Stomach smooth muscle (tissue), 2 donors: ENCODE data around the gene KNSTRN.

ENCODE experiments used
- H3K27ac ChIP-seq: one replicate; pipeline ENCODE4 v1.7.0; 2013; ENCODE audit warnings: mild to moderate bottlenecking, low read length, inconsistent platforms
- H3K27me3 ChIP-seq, 2 donors: one replicate each; pipeline ENCODE4 v1.7.0; 2013; ENCODE audit warnings: low read length in 2 of 2; ENCODE audit not compliant: insufficient read depth in 2 of 2, control insufficient read depth in 1 of 2
- H3K36me3 ChIP-seq, 2 donors: one replicate each; pipeline ENCODE4 v1.7.0; 2013; ENCODE audit warnings: low read length in 2 of 2; ENCODE audit not compliant: control insufficient read depth in 2 of 2, insufficient read depth in 2 of 2
- H3K4me1 ChIP-seq: one replicate; pipeline ENCODE4 v1.7.0; 2013; ENCODE audit warnings: low read length; ENCODE audit not compliant: control insufficient read depth, insufficient read depth
- H3K4me3 ChIP-seq, 2 donors: one replicate each; pipeline ENCODE4 v1.7.0; 2013; ENCODE audit warnings: low read length in 2 of 2
- H3K9ac ChIP-seq, 2 donors: one replicate each; pipeline ENCODE4 v1.7.0; 2013; ENCODE audit warnings: low read length in 2 of 2, mild to moderate bottlenecking in 1 of 2
- H3K9me3 ChIP-seq, 2 donors: one replicate each; pipeline ENCODE4 v1.7.0; 2013; ENCODE audit warnings: low read length in 2 of 2; ENCODE audit not compliant: control insufficient read depth in 2 of 2
- donor health status: healthy.
- donor health status: Pancreatic carcinoma.

The KNSTRN gene

DNA sequence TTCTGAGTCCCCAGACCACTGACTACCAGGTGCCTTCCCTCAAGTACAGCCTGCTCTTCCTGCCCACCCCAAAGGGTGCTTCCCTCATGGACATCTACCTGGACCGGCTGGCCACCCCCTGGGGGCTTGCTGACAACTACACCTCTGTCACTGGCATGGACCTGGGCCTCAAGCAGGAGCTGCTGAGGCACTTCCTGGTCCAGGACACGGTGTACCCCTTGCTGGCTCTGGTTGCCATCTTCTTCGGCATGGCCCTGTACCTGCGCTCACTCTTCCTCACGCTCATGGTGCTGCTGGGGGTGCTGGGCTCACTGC is 15.2 kb upstream of the KNSTRN start:
- Histone ChIP-seq H3K9me3 (no peaks in the 10 kb centered on the region), H3K4me1 (peaks cover 23% of the 10 kb centered on the region), H3K27me3 (no peaks in the 10 kb centered on the region), H3K36me3 (no peaks in the 10 kb centered on the region), H3K4me3 (peak overlapping the region; percentile 36 to 66), H3K27ac (peak overlapping the region; percentile 91), H3K9ac (peak overlapping the region; percentile 15 to 42)

DNA sequence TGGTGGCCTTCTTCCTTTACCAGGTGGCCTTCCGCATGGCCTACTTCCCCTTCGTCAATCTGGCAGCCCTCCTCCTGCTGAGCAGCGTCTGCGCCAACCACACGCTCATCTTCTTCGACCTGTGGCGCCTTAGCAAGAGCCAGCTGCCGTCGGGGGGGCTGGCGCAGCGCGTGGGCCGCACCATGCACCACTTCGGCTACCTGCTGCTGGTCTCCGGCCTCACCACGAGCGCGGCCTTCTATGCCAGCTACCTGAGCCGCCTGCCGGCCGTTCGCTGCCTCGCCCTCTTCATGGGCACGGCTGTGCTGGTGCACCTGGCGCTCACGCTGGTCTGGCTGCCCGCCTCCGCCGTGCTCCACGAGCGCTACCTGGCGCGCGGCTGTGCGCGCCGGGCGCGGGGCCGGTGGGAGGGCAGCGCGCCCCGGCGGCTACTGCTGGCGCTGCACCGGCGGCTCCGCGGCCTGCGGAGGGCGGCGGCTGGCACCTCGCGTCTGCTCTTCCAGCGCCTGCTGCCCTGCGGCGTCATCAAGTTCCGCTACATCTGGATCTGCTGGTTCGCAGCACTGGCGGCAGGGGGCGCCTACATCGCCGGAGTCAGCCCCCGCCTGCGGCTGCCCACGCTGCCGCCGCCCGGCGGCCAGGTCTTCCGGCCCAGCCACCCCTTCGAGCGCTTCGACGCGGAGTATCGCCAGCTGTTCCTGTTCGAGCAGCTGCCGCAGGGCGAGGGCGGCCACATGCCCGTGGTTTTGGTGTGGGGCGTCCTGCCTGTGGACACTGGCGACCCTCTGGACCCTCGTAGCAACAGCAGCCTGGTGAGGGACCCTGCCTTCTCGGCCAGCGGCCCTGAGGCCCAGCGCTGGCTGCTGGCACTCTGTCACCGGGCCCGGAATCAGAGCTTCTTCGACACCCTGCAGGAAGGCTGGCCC is 14.6 kb upstream of the KNSTRN start:
- Histone ChIP-seq H3K9ac (peak overlapping the region; percentile 22 to 42), H3K36me3 (no peaks in the 10 kb centered on the region), H3K27me3 (no peaks in the 10 kb centered on the region), H3K9me3 (no peaks in the 10 kb centered on the region), H3K4me3 (peak overlapping the region; percentile 36 to 66), H3K27ac (peak overlapping the region; percentile 91), H3K4me1 (peaks cover 23% of the 10 kb centered on the region)

DNA sequence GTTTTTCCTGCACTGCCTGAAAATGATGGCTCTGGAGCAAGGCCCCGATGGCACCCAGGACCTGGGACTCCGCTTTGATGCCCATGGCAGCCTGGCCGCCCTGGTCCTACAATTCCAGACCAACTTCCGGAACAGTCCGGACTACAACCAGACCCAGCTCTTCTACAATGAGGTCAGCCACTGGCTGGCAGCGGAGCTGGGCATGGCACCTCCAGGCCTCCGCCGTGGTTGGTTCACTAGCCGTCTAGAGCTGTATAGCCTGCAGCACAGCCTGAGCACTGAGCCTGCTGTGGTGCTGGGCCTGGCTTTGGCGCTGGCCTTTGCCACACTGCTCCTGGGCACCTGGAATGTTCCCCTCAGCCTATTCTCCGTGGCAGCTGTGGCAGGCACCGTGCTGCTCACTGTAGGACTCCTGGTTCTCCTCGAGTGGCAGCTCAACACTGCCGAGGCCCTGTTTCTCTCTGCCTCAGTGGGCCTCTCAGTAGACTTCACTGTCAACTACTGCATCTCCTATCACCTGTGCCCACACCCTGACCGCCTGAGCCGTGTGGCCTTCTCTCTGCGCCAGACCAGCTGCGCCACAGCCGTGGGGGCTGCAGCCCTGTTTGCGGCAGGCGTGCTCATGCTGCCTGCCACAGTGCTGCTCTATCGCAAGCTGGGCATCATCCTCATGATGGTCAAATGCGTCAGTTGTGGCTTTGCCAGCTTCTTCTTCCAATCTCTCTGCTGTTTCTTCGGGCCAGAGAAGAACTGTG is 13.6 kb upstream of the KNSTRN start:
- Histone ChIP-seq H3K9me3 (no peaks in the 10 kb centered on the region), H3K4me3 (no peak overlapping the region), H3K9ac (peak overlapping the region in 1 of 2 donors; percentile 22), H3K36me3 (no peaks in the 10 kb centered on the region), H3K27me3 (no peaks in the 10 kb centered on the region), H3K27ac (no peak overlapping the region), H3K4me1 (peaks cover 23% of the 10 kb centered on the region)

GRCh38 chr15:40369474-40369869 is 13.0 kb upstream of the KNSTRN start:
- Histone ChIP-seq H3K4me3 (no peak overlapping the region), H3K4me1 (peaks cover 23% of the 10 kb centered on the region), H3K27ac (no peak overlapping the region), H3K36me3 (no peaks in the 10 kb centered on the region), H3K27me3 (no peaks in the 10 kb centered on the region), H3K9me3 (no peaks in the 10 kb centered on the region), H3K9ac (no peak overlapping the region)

DNA sequence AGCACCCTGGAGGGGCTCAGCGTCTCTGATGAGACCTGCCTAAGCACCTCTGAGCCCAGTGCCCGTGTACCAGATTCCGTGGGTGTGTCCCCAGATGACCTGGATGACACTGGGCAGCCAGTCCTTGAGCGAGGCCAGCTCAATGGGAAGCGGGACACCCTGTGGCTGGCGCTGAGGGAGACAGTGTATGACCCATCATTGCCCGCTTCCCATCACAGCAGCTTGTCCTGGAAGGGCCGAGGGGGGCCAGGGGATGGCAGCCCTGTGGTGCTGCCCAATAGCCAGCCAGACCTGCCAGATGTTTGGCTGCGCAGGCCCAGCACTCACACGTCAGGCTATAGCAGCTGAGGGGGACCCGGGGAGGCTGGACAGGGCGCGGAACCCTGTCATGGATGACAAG is 12.6 kb upstream of the KNSTRN start:
- H3K36me3 ChIP-seq = no peaks in the 10 kb centered on the region
- H3K4me3 ChIP-seq = no peak overlapping the region
- no peaks in the 10 kb centered on the region for H3K9me3 ChIP-seq
- no peak overlapping the region for H3K9ac ChIP-seq
- H3K4me1 ChIP-seq = peaks cover 23% of the 10 kb centered on the region
- H3K27ac ChIP-seq = no peak overlapping the region
- H3K27me3 ChIP-seq = no peaks in the 10 kb centered on the region

- Histone ChIP-seq H3K27ac (no peak overlapping the region), H3K4me1 (peaks cover 6% of the 10 kb centered on the region), H3K27me3 (no peaks in the 10 kb centered on the region), H3K36me3 (no peaks in the 10 kb centered on the region), H3K9ac (no peak overlapping the region), H3K9me3 (no peaks in the 10 kb centered on the region), H3K4me3 (no peak overlapping the region)
These were observed 9.5 kb upstream of the KNSTRN start for GRCh38 chr15:40372981-40373380.

- Histone ChIP-seq H3K9me3 (no peaks in the 10 kb centered on the region), H3K9ac (no peak overlapping the region), H3K4me3 (no peak overlapping the region), H3K27ac (no peak overlapping the region), H3K27me3 (no peaks in the 10 kb centered on the region), H3K36me3 (no peaks in the 10 kb centered on the region), H3K4me1 (no peaks in the 10 kb centered on the region)
These were observed 4.9 kb upstream of the KNSTRN start for GRCh38 chr15:40377606-40378005.

- H3K4me1 ChIP-seq = peaks cover 6% of the 10 kb centered on the region
- H3K9ac ChIP-seq = no peak overlapping the region
- no peak overlapping the region for H3K27ac ChIP-seq
- H3K9me3 ChIP-seq = no peaks in the 10 kb centered on the region
- H3K36me3 ChIP-seq = no peaks in the 10 kb centered on the region
- no peaks in the 10 kb centered on the region for H3K27me3 ChIP-seq
- H3K4me3 ChIP-seq = no peak overlapping the region
These were observed 3.1 kb upstream of the KNSTRN start for GRCh38 chr15:40379374-40379773.

DNA sequence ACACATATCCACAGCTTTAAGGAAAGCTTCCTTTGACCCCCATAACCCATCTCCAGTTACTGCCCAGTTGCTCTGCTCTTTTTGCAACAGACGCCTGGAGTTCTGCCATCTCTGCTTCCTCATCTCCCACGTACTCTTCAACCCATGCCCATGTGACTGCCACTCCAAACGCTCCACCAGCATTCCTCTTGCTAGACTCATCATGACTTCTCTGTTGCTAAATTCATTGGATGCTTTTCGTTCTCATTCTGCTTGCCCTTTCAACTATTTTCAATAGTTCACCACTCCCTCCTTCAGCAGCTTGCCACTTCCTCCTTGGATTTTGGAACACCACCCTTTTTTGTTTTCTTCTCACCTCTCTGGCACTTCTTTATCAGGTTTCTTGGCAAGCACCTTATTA is 2.7 kb upstream of the KNSTRN start:
- H3K9me3 ChIP-seq = no peaks in the 10 kb centered on the region
- peaks cover 6% of the 10 kb centered on the region for H3K4me1 ChIP-seq
- no peak overlapping the region for H3K4me3 ChIP-seq
- no peak overlapping the region for H3K27ac ChIP-seq
- H3K9ac ChIP-seq = no peak overlapping the region
- no peaks in the 10 kb centered on the region for H3K27me3 ChIP-seq
- H3K36me3 ChIP-seq = no peaks in the 10 kb centered on the region

- H3K9ac ChIP-seq = no peak overlapping the region
- no peaks in the 10 kb centered on the region for H3K36me3 ChIP-seq
- H3K4me3 ChIP-seq = no peak overlapping the region
- no peak overlapping the region for H3K27ac ChIP-seq
- H3K4me1 ChIP-seq = peaks cover 6% of the 10 kb centered on the region
- no peaks in the 10 kb centered on the region for H3K9me3 ChIP-seq
- no peaks in the 10 kb centered on the region for H3K27me3 ChIP-seq
These were observed 1.9 kb upstream of the KNSTRN start for GRCh38 chr15:40380636-40381035.
